Measurements from ENCODE around the gene SLC39A11.

- TF ChIP-seq, protein P1, sequence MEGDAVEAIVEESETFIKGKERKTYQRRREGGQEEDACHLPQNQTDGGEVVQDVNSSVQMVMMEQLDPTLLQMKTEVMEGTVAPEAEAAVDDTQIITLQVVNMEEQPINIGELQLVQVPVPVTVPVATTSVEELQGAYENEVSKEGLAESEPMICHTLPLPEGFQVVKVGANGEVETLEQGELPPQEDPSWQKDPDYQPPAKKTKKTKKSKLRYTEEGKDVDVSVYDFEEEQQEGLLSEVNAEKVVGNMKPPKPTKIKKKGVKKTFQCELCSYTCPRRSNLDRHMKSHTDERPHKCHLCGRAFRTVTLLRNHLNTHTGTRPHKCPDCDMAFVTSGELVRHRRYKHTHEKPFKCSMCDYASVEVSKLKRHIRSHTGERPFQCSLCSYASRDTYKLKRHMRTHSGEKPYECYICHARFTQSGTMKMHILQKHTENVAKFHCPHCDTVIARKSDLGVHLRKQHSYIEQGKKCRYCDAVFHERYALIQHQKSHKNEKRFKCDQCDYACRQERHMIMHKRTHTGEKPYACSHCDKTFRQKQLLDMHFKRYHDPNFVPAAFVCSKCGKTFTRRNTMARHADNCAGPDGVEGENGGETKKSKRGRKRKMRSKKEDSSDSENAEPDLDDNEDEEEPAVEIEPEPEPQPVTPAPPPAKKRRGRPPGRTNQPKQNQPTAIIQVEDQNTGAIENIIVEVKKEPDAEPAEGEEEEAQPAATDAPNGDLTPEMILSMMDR (IDR thresholded peaks at IDR 0.05), result no peak
- no peak for TF ChIP-seq POLR2A (IDR thresholded peaks at IDR 0.05)
Observed at GRCh38 chr17:73112246-73112645, 19.8 kb upstream of the SLC39A11 start.

Measured in thyroid gland (tissue), 4 donors.